Stimulated activated CD8-positive, alpha-beta memory T cell treated with anti-CD3 and anti-CD28 coated beads, Interleukin-2, amount 100 ng/mL, for 1 hour (primary cell): ENCODE measurements around the gene STAG3.
"Not testable (repeated sequence)": the region's sequence is repeated elsewhere in the genome, so short reads cannot be mapped to it uniquely, and the experiment has no call there.

Experiments
- DNase-seq, 2 donors: peaks; one replicate each; pipeline ENCODE4 v3.0.0-alpha.2; 2020; ENCODE audit warnings: low read depth in 2 of 2

The STAG3 gene

GRCh38 chr7:100211342-100211780 lies 33.6 kb downstream of the STAG3 start:
- no peak for DNase-seq

- DNase-seq = no peak
These were observed 35.0 kb downstream of the STAG3 start for GRCh38 chr7:100212631-100213286.

DNA sequence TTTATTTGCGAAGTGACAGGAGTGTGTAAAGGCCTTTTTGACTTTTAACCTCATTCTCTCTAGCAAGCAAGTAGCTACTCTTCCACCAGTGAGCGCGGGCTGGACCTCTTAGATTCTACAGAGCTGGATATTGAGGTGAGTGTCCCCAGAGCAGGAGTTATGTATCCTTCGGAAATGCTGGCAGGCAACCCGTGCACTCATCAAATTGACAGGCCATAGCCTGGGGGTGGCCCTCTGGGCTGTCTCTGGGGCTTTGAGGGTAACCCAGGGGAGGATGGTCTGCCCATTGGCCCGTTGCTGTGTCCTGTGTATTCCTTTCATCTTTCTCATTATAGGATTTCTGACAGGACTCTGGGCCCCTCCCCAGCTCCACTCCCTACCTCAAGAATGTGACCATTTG lies 36.0 kb downstream of the STAG3 start:
- no peak for DNase-seq

GRCh38 chr7:100214356-100214755 lies 36.6 kb downstream of the STAG3 start:
- DNase-seq = not testable (repeated sequence)

GRCh38 chr7:100215895-100216294 lies 38.2 kb downstream of the STAG3 start:
- no peak for DNase-seq

- peak; percentile 57 to 69 for DNase-seq
These were observed 40.2 kb downstream of the STAG3 start for GRCh38 chr7:100217934-100218333.

DNA sequence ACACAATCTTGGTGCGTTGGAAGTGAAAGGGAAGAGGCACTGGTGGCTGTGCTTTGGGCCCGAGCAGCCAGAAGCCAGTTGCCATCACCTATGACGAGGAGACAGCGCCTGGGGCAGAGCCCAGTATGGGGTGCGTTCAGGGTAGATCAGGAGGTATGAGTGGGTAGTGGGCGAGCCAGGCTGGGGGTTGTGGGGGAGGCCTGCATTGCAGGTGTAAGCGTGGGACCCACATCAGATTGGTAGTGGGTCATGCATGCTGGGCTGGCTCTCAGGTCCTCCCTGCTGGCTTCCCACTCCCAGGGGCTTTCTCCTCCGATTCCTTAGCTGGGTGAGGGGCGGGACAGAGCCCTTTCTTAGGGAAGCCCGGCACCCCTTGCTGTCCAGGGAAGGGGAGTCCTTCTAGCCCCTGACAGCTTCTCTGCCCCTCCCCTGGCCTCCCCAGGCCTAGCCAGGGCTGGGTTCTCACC lies 41.6 kb downstream of the STAG3 start:
- no peak for DNase-seq

GRCh38 chr7:100219801-100220585 lies 42.3 kb downstream of the STAG3 start, which contains the start of gene PVRIG:
Gene PVRIG, plus strand, starts transcription at chr7:100219949. Its CDS starts 22 bp downstream, at chr7:100219971.
- not testable (repeated sequence) for DNase-seq

DNA sequence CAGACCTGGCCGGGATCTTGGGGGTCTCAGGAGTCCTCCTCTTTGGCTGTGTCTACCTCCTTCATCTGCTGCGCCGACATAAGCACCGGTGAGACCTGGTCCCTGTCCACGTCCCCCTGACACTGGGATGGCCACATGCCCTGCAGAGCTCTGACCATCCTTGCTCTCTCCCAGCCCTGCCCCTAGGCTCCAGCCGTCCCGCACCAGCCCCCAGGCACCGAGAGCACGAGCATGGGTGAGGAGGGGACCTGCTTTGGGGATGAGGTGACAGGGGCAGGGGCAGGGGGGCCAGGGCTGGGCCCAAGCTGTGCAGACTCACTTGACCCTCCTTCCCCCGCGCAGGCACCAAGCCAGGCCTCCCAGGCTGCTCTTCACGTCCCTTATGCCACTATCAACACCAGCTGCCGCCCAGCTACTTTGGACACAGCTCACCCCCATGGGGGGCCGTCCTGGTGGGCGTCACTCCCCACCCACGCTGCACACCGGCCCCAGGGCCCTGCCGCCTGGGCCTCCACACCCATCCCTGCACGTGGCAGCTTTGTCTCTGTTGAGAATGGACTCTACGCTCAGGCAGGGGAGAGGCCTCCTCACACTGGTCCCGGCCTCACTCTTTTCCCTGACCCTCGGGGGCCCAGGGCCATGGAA lies 43.0 kb downstream of the STAG3 start:
- DNase-seq = no peak

DNA sequence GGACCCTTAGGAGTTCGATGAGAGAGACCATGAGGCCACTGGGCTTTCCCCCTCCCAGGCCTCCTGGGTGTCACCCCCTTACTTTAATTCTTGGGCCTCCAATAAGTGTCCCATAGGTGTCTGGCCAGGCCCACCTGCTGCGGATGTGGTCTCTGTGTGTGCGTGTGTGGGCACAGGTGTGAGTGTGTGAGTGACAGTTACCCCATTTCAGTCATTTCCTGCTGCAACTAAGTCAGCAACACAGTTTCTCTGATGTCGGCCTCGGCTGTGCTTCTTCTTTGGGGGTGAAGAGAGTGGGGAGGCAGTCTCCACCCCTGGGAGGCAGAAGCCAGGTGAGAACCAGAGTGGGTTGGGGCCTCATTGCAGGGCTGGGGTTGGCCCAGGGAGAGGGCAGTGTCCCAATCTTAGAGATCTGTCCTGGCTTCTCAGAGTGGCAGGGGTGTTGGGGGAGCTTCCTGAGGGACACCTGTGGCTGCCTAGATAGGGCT lies 43.6 kb downstream of the STAG3 start:
- peak; percentile 29 to 61 for DNase-seq

GRCh38 chr7:100221767-100222444 lies 44.2 kb downstream of the STAG3 start:
- DNase-seq = no peak

DNA sequence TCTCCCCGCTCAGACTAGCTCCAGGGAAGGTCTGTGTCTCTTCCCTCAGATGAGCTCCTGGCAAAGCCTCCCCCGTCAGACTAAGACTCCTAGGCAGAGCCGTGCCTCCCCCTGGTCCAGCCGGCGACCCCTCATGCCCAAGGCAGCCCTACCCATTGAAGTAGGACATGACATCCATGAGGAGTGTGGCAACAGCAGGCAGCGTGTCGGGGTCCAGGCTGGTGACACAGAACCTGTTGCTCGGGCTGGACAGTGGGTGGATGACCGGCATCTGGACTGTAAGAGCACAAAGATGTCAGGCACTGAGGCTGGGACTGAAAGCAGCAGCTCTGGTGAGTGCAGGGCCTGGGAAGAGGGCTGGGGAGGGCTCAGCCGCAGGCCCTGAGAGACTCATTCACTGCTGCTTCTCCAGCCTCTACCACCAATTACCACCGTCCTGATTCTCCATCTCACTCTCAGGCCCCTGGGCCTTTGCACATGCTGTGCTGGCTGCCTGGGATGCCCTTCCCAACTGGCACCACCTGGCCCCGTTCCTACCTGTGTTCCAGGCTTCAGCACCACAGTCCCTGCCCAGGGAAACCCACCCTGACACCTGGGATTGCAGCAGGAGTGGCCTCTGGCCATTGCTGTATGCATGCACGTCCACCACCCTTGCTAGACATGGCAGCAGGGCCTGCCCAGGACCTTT lies 44.9 kb downstream of the STAG3 start:
- DNase-seq = no peak

DNA sequence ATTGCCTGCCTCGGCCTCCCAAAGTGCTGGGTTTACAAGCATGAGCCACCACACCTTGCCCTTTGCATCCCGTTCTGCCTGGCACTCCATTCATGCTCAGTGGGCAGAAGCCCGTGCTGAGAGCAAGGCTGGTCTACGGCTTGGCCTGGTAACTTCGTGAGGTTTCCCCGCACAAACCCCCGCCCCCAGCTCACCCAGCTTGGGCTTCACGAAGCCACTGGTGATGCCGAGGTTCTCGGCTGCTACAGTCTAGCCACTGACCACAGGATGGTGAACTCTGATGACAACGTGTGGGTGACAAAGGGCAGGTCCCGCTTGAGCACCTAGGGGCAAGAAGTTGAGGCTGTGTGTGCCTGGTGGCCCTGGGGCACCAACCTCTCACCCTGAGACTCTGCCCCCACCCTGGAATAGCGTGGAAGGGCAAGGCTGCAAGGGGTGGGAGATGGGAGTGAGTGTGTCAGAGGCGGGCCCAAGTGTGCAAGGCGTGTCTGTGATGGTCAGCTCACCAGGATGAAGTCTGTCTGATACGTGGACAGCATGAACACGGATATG lies 45.7 kb downstream of the STAG3 start:
- not testable (repeated sequence) for DNase-seq

- not testable (repeated sequence) for DNase-seq
These were observed 47.2 kb downstream of the STAG3 start for GRCh38 chr7:100224891-100225290.

DNA sequence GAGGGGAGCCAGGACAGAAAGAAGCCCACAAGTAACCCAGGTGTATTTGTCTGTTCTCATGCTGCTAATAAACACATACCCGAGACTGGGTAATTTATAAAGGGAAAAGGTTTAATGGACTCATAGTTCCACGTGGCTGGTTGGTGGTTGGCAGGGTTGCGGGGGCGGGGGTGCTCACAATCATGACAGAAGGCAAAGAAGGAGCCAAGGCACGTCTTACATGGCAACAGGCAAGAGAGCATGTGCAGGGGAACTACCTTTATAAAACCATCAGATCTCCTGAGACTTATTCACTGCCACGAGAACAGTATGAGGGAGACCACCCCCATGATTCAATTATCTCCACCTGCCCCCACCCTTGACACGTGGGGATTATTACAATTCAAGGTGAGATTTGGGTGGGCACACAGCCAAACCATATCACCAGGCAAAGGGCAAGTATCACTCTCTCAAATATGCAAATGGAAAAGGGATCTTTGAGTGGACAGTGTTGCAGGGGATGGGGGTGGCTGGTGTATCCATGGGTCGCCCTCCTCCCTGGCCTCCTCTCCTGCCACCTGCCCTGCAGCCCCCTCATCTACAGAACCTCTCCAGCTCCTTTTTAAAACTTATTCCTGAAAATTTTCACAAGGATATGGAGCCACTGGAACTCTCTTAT lies 57.1 kb downstream of the STAG3 start:
- DNase-seq = not testable (repeated sequence)

DNA sequence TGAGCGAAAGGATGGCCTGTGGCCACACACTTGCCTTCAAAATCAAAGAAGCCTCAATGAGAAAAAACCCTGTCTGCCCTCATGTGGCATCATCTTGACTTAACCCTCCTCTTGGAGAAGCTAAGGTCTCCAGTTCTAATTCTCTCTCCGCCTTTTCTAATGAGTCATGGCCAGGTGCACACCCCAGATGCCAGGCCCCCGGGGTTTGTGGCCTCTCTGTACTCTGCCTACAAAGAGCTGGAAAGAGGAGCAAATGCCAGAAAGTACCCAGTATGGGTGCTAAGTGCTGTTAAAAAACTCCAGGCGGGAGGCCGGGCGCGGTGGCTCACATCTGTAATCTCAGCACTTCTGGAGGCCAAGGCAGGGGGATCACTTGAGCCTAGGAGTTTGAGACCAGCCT lies 62.3 kb downstream of the STAG3 start:
- not testable (repeated sequence) for DNase-seq

DNA sequence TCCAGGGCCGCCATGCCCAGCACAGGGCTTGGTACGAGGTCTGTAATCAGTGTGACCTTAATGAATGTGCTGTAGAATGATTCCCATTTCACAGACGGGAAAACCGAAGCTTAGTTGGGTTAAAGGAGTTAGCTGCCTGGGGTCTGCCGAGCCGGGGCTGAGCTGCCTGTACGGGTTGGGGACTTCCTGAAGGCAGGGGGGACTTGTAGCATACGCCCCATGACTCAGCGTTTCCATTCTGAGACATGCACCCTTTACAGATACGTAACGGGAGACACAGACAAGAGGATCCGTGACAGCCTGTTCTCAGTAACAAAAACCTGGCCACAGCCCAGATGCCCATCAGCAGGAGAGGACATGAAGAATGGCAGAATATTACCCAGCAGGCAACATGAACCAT lies 65.7 kb downstream of the STAG3 start:
- DNase-seq = peak in 1 of 2 donors; percentile 28

DNA sequence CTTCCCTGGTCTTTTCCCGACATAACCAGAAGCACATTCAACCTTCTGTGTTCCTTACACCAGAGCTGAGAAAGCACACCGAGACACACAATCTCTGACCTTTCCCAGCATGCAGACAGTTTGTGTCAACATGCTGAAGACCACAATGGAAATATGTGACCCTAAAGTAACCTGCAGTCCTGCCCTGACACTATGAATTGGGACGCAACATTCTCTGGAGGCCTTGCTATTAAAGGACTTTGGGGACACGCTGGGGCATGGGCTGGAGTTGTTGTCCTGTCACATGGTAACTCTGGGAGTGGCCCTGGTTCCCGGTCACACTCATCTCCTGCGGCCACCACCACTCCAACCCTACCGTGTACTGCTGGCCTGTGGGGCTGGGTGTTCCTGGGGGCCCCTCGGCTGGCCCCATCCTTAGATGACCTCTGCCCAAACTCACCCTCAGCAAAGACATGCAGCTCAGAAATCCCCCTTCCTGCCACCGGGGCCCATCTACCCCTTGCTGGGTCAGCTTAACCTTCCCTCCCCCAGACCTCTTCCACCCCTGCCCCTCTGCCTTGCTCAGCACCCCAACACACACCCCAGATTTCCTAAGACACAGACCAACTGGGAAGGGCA lies 67.4 kb downstream of the STAG3 start:
- DNase-seq = not testable (repeated sequence)

DNA sequence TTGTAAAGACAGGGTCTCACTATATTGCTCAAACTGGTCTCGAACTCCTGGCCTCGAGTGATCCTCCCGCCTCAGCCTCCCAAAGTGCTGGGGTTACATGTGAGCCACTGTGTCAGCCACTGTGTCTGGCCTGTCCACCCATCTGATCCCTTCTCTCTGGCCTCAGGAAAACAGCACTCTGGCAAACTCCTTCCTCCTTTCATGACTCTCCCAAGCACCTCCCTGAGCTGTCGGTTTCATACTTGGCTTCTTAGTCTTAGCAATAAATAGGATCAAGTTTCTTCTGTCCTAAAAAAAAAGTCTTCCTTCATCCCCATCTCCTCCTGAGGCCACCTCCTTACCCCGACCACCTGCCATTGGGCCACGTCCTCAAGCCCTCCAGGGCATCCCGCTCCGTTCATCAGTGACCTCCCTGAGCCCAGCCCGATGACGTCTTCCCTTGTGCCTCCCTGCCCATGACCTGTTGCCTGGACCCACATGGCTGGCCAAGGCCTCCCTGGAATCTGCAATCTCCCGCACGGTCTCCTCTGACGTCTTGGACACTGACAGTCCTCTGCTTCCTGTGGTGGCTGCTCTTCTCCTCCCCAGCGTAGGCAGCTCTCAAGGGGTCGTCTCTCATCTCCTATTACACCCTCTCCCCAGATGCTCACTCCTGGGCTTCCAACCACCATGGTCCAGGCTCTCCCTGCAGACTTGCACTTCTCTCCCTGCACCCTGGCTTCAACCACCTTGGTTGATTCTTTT lies 68.6 kb downstream of the STAG3 start:
- not testable (repeated sequence) for DNase-seq
